ENCODE measurements around the gene OR52B4. TPM values are rescaled to one million over a fixed set of nuclear protein-coding genes. Genes with fewer than 3 reads are reported as not detected.

Gene OR52B4
- not detected in 2 replicates for total RNA-seq

GRCh38 chr11:4368286-4368685 lies at the start of gene OR52B4:
OR52B4 (minus strand) TSS chr11:4368386; CDS start chr11:4368295, 91 bp downstream.

DNA sequence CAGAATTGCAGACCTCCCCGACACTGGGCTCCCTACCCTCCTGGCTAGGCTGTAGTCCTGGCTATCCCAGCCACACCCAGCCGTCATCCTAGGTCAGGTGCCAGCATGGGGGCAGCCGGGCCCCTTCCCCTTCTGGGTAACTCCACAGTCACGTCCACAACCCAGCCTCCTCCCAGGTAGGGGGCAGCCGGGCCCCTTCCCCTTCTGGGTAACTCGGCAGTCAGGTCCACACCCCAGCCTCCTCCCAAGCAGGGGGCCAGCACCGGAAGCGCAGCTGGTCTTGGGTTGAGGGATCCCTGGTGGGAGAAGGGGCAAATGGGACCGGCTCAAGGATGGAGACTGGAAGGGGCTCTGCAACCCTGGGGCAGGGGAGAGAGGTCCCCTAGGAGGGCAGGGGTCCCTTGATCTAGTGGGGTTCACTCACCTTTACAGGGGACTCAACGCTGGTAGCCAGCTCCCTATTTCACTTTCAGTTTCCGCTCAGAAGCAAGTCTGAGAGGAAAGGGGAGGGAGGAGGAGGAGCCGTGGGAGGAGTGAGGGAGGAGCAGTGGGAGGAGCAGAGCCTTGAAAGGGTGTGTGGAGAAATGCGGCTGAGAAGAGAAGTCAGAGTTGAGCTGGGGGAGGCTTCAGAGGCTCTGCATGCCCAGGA lies 25.1 kb upstream of the OR52B4 start, which contains the start of gene TRIM21:
TSS of gene TRIM21 (minus strand) at position 494 of the 649 bp plus-strand sequence. CDS start 3,293 bp downstream, outside the sequence.

Other genes with a start within 250 kb of the OR52B4 start
- gene TRIM21, start 25.3 kb upstream of the OR52B4 start, total RNA-seq = 24.8 and 28.7 TPM in 2 replicates
- not detected in 2 replicates for gene OR52K2, start 80.9 kb upstream of the OR52B4 start, total RNA-seq
- not detected in 2 replicates for gene OR52K1, start 114.3 kb upstream of the OR52B4 start, total RNA-seq
- gene OR52M1, start 176.8 kb upstream of the OR52B4 start, total RNA-seq = not detected in 2 replicates
- not detected in 2 replicates for gene OR52I2, start 213.4 kb upstream of the OR52B4 start, total RNA-seq
- gene OR52I1, start 225.7 kb upstream of the OR52B4 start, total RNA-seq = not detected in 2 replicates
- 7.6 and 11.4 TPM in 2 replicates for gene TRIM68, start 239.8 kb upstream of the OR52B4 start, total RNA-seq

Data from dermis lymphatic vessel endothelial cell (primary cell).